Testis (tissue), 2 donors: ENCODE results near the gene MYO1A.

Source experiments
- POLR2A ChIP-seq: fragments of 450-650 bp; IDR thresholded peaks from one replicate; pipeline ENCODE4 v1.6.1; 2017; ENCODE audit warnings: antibody characterized with exemption, mild to moderate bottlenecking, moderate library complexity
- TF ChIP-seq, protein P1 (sequence below), 3 experiments: fragments of 450-650 bp in 2 of 3; fragments of 200-600 bp in 1 of 3; sonication (generic) in 1 of 3; IDR thresholded peaks; one replicate each; pipeline ENCODE4 v1.5.1; 2016 to 2019; ENCODE audit warnings: antibody characterized with exemption in 3 of 3, mild to moderate bottlenecking in 2 of 3, moderate library complexity in 1 of 3

DNA sequence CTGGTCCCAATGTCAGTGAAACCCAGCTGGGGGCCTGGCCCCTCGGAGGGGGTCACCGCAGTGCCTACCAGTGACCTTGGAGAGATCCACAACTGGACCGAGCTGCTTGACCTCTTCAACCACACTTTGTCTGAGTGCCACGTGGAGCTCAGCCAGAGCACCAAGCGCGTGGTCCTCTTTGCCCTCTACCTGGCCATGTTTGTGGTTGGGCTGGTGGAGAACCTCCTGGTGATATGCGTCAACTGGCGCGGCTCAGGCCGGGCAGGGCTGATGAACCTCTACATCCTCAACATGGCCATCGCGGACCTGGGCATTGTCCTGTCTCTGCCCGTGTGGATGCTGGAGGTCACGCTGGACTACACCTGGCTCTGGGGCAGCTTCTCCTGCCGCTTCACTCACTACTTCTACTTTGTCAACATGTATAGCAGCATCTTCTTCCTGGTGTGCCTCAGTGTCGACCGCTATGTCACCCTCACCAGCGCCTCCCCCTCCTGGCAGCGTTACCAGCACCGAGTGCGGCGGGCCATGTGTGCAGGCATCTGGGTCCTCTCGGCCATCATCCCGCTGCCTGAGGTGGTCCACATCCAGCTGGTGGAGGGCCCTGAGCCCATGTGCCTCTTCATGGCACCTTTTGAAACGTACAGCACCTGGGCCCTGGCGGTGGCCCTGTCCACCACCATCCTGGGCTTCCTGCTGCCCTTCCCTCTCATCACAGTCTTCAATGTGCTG, 54.6 kb downstream of the MYO1A start:
- TF ChIP-seq, protein P1, sequence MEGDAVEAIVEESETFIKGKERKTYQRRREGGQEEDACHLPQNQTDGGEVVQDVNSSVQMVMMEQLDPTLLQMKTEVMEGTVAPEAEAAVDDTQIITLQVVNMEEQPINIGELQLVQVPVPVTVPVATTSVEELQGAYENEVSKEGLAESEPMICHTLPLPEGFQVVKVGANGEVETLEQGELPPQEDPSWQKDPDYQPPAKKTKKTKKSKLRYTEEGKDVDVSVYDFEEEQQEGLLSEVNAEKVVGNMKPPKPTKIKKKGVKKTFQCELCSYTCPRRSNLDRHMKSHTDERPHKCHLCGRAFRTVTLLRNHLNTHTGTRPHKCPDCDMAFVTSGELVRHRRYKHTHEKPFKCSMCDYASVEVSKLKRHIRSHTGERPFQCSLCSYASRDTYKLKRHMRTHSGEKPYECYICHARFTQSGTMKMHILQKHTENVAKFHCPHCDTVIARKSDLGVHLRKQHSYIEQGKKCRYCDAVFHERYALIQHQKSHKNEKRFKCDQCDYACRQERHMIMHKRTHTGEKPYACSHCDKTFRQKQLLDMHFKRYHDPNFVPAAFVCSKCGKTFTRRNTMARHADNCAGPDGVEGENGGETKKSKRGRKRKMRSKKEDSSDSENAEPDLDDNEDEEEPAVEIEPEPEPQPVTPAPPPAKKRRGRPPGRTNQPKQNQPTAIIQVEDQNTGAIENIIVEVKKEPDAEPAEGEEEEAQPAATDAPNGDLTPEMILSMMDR (IDR thresholded peaks at IDR 0.05) = no peak
- no peak for TF ChIP-seq POLR2A
